GM23338 (cell line): ENCODE measurements around the gene PHF10.

ENCODE experiments used
- ETS1 ChIP-seq: IDR thresholded peaks from 2 replicates; pipeline ENCODE4 v1.6.1; 2016; ENCODE audit warnings: antibody characterized with exemption
- EZH2 ChIP-seq: fragments of 200-600 bp; sonication (generic); IDR thresholded peaks from one replicate; pipeline ENCODE4 v1.8.0; 2017; ENCODE audit warnings: antibody characterized with exemption, mild to moderate bottlenecking, low read depth; ENCODE audit not compliant: unreplicated experiment
- EZH2phosphoT487 ChIP-seq: fragments of 200-600 bp; sonication (generic); IDR thresholded peaks from one replicate; pipeline ENCODE4 v1.8.1; 2018; ENCODE audit warnings: antibody characterized with exemption; ENCODE audit not compliant: unreplicated experiment
- JUNB ChIP-seq: IDR thresholded peaks from one replicate; pipeline ENCODE4 v1.6.1; 2016; ENCODE audit warnings: antibody characterized with exemption; ENCODE audit not compliant: unreplicated experiment
- NANOG ChIP-seq: IDR thresholded peaks from 2 replicates; pipeline ENCODE4 v1.6.1; 2016; ENCODE audit warnings: antibody characterized with exemption, borderline replicate concordance
- POLR2AphosphoS5 ChIP-seq: IDR thresholded peaks from 2 replicates; pipeline ENCODE4 v1.6.1; 2016; ENCODE audit warnings: antibody characterized with exemption, low read depth
- REST ChIP-seq: IDR thresholded peaks from one replicate; pipeline ENCODE4 v1.6.1; 2018; ENCODE audit warnings: antibody characterized with exemption; ENCODE audit not compliant: unreplicated experiment
- STAT1 ChIP-seq: IDR thresholded peaks from one replicate; pipeline ENCODE4 v1.6.1; 2016; ENCODE audit warnings: antibody characterized with exemption; ENCODE audit not compliant: unreplicated experiment
- ZNF331 ChIP-seq: fragments of 250-450 bp; sonication (Bioruptor Pico); IDR thresholded peaks from 2 replicates; pipeline ENCODE4 v1.5.0; 2020; ENCODE audit warnings: low read depth, mild to moderate bottlenecking, moderate library complexity
- TF ChIP-seq, protein P1 (sequence below), 2 experiments: fragments of 200-600 bp in 1 of 2; sonication (generic) in 1 of 2; conservative IDR thresholded peaks; 2 replicates each; pipeline versions ENCODE4 v1.5.1 to v1.6.1; 2016 to 2017; ENCODE audit warnings: antibody characterized with exemption in 2 of 2, low read depth in 2 of 2, mild to moderate bottlenecking in 2 of 2, moderate library complexity in 1 of 2

- TF ChIP-seq, protein P1, sequence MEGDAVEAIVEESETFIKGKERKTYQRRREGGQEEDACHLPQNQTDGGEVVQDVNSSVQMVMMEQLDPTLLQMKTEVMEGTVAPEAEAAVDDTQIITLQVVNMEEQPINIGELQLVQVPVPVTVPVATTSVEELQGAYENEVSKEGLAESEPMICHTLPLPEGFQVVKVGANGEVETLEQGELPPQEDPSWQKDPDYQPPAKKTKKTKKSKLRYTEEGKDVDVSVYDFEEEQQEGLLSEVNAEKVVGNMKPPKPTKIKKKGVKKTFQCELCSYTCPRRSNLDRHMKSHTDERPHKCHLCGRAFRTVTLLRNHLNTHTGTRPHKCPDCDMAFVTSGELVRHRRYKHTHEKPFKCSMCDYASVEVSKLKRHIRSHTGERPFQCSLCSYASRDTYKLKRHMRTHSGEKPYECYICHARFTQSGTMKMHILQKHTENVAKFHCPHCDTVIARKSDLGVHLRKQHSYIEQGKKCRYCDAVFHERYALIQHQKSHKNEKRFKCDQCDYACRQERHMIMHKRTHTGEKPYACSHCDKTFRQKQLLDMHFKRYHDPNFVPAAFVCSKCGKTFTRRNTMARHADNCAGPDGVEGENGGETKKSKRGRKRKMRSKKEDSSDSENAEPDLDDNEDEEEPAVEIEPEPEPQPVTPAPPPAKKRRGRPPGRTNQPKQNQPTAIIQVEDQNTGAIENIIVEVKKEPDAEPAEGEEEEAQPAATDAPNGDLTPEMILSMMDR (conservative IDR thresholded peaks at IDR 0.05; ENCODE audit: low read depth in 2 of 2): no peak
- TF ChIP-seq JUNB (no peak), POLR2AphosphoS5 (no peak), EZH2 (no peak), EZH2phosphoT487 (no peak), ETS1 (no peak), NANOG (no peak), REST (no peak), STAT1 (no peak), ZNF331 (no peak)
These were observed 14.3 kb downstream of the PHF10 start for GRCh38 chr6:169710009-169710408.
